ENCODE results near the gene EPHB2. TPM values are rescaled to one million over a fixed set of nuclear protein-coding genes. Genes with fewer than 3 reads are reported as not detected.

EPHB2 gene
- total and polyA plus RNA-seq, 2 of the 4 experiments (the other 2 are of a cell fraction), result 52.3 to 58.8 TPM

DNA sequence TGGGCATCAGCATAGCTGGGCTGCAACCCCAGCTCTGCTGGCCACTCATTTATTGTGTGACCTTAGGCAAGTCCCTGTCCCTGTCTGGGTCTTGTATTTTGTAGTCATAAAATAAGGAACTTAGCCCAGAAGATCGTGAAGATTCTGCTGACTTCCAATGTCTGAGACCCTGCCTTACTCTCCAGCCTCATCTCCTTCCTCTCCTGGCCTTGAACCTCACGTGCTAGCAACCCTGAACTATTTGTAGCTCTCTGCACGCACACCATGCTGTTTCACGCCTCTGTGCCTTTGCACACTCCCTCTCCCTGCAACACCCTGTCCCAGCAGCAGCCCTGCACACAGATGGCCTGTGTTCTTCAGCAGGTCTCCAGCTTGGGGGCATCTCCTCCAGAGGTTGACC is 140.9 kb downstream of the EPHB2 start:
- ATAC-seq (ENCODE audit: low read depth), result no peak
- intact Hi-C loops (cut with micrococcal nuclease), result no loop called here

More for the DNA sequence above, 140.9 kb downstream of the EPHB2 start:
- H3K4ac ChIP-seq (ENCODE audit: low read depth, low read length), result no peak overlapping the region
- peaks cover 6% of the 10 kb centered on the region; the same call in 1 of the 2 replicates for H3K36me3 ChIP-seq (ENCODE audit: control insufficient read depth, insufficient read depth, low read length)
- BruUV-seq (replicated peaks), result no TSS peak
- ChIA-PET CTCF (interaction anchor here (0.6 to 2.1 kb wide), 2 partner anchors 10 to 104 kb away, joined by 3 to 5 read pairs; no protein-coding TSS in a partner anchor), POLR2A (ENCODE audit: unreplicated experiment) (no interaction called here)
- in situ Hi-C loops (cut with MboI; ENCODE audit: low sequenced_read_pairs) (no loop called here), dilution Hi-C loops (cut with HindIII; ENCODE audit: low sequenced_read_pairs, unreplicated experiment) (no loop called here)
- no peak overlapping the region for H4K91ac ChIP-seq (ENCODE audit: insufficient read depth, low read depth, low read length)
- H3K9ac ChIP-seq (ENCODE audit: low read depth, low read length), result no peak overlapping the region
- no peak overlapping the region for H3K27ac ChIP-seq (ENCODE audit: insufficient read depth, low read length)
- no peak overlapping the region for H3K23ac ChIP-seq (ENCODE audit: low read depth, low read length)
- no peak for DNase-seq
- no peak overlapping the region for H2AK9ac ChIP-seq (replicated peaks; ENCODE audit: low read depth, low read length, poor library complexity)
- no peak overlapping the region for H4K5ac ChIP-seq (ENCODE audit: low read depth, low read length)
- peaks cover 2% of the 10 kb centered on the region; the same call in 1 of the 2 replicates for H3K4me1 ChIP-seq (ENCODE audit: control insufficient read depth, insufficient read depth, low read length)
- H2BK20ac ChIP-seq (ENCODE audit: low read depth, low read length), result no peak overlapping the region
- peaks cover 32% of the 10 kb centered on the region for H4K20me1 ChIP-seq (ENCODE audit: insufficient read depth, low read length)
- H3K14ac ChIP-seq (replicated peaks; ENCODE audit: low read depth, low read length), result no peak overlapping the region
- H2AFZ ChIP-seq (replicated peaks; ENCODE audit: low read length, poor library complexity), result no peak overlapping the region
- no CpG with 5 or more reads among the region's 4 CpGs for WGBS, 2 experiments (ENCODE audit: extremely low coverage in 2 of 2, insufficient read length in 1 of 2)
- H3K4me3 ChIP-seq (ENCODE audit: insufficient read depth, low read depth, low read length), result no peak overlapping the region
- no peak overlapping the region for H2BK15ac ChIP-seq (ENCODE audit: low read depth, low read length)
- TF ChIP-seq FOS (IDR thresholded peaks at IDR 0.05; ENCODE audit: low read depth, low read length), result no peak
- TF ChIP-seq MXI1 (IDR thresholded peaks at IDR 0.05; ENCODE audit: borderline replicate concordance, low read depth, low read length), result no peak
- no peak for TF ChIP-seq POLR2A (IDR thresholded peaks at IDR 0.05; ENCODE audit: low read depth, low read length)
- TF ChIP-seq, protein P1, sequence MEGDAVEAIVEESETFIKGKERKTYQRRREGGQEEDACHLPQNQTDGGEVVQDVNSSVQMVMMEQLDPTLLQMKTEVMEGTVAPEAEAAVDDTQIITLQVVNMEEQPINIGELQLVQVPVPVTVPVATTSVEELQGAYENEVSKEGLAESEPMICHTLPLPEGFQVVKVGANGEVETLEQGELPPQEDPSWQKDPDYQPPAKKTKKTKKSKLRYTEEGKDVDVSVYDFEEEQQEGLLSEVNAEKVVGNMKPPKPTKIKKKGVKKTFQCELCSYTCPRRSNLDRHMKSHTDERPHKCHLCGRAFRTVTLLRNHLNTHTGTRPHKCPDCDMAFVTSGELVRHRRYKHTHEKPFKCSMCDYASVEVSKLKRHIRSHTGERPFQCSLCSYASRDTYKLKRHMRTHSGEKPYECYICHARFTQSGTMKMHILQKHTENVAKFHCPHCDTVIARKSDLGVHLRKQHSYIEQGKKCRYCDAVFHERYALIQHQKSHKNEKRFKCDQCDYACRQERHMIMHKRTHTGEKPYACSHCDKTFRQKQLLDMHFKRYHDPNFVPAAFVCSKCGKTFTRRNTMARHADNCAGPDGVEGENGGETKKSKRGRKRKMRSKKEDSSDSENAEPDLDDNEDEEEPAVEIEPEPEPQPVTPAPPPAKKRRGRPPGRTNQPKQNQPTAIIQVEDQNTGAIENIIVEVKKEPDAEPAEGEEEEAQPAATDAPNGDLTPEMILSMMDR (conservative IDR thresholded peaks at IDR 0.05; ENCODE audit: low read depth, low read length), result no peak
- no peak for TF ChIP-seq SMC3 (IDR thresholded peaks at IDR 0.05; ENCODE audit: low read depth, low read length)
- no peak for TF ChIP-seq RCOR1 (IDR thresholded peaks at IDR 0.05; ENCODE audit: insufficient replicate concordance, low read length)
- no peak for TF ChIP-seq RFX5 (IDR thresholded peaks at IDR 0.05; ENCODE audit: low read depth, low read length)
- no peak for TF ChIP-seq RAD21 (IDR thresholded peaks at IDR 0.05; ENCODE audit: low read length)
- TF ChIP-seq CEBPB (IDR thresholded peaks at IDR 0.05; ENCODE audit: low read depth, low read length), result no peak
- H3K79me1 ChIP-seq (ENCODE audit: low read depth in 1 of 2, low read length in 2 of 2), result peaks cover 4 to 24% of the 10 kb centered on the region in 2 experiments; a peak in 3 of 4 replicates
- no peak overlapping the region for H3K4me2 ChIP-seq (ENCODE audit: low read depth, low read length)
- H4K8ac ChIP-seq (ENCODE audit: low read depth in 2 of 2, low read length in 2 of 2), result no peak overlapping the region
- peaks cover 8% of the 10 kb centered on the region; the same call in 1 of the 2 replicates for H3K9me1 ChIP-seq (ENCODE audit: insufficient read depth, low read length)
- no peak overlapping the region for H3K18ac ChIP-seq (ENCODE audit: low read depth, low read length)
- H2BK120ac ChIP-seq (ENCODE audit: low read depth, low read length), result no peak overlapping the region
- no peaks in the 10 kb centered on the region for H3K27me3 ChIP-seq (ENCODE audit: control insufficient read depth, insufficient read depth, low read length)
- no peaks in the 10 kb centered on the region for H3K9me3 ChIP-seq (ENCODE audit: control insufficient read depth, insufficient read depth, low read length)
- no peak overlapping the region for H3K56ac ChIP-seq (ENCODE audit: extremely low read depth, insufficient read depth, low read length)
- no peak overlapping the region for H2BK5ac ChIP-seq (ENCODE audit: low read depth, low read length, poor library complexity, severe bottlenecking)
- no peak overlapping the region for H2AK5ac ChIP-seq (ENCODE audit: low read depth, low read length)

Measured in IMR-90 (cell line).